ENCODE data around the gene AOPEP. TPM values are rescaled to one million over a fixed set of nuclear protein-coding genes. Genes with fewer than 3 reads are reported as not detected.
A peak's percentile ranks its signal among the peaks of the same experiment; 100 is the strongest.

The AOPEP gene
- polyA plus RNA-seq, 1 of the 3 experiments (the other 2 are of a cell fraction) = 54.6 TPM

DNA sequence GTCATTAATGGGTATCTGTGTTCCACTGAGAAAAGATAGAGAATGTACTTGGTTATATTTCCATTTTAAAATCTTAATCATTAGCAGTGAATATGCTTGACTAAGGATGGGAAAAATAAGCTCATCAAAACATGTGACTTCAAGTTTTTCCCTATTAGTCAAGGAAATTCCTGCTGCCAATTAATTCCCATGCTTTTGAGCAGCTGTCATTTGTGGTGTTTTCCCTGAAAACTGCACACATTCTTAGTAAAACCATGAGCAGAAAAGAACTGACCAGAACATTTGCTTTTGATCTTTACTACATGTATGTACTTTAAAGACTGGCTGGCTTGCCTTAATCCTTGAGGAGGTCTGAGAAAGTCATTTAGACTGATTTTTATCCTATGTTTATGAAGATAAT, 75.2 kb downstream of the AOPEP start (continued):
- TF ChIP-seq RCOR1 (IDR thresholded peaks at IDR 0.05; ENCODE audit: low read length) = no peak

DNA sequence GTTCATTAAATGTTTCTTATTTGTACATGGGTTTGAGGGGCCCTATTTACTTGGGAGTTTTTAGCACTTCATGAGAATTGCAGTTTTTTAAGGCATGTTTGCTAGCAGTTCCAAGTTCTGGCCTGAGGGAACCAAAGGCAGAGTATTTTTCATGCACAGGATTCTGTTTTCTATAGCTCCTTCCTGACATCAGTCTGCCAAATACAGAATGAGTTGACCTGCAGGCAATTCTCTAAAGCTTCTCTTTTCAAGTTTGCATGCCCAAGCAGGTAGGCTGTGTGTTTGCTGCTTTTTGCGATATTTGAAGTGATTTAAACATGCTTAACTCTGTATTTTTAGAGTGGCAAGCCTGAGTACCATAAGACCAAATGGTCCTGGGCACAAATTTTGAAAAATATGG, 75.8 kb downstream of the AOPEP start:
- Histone ChIP-seq H3K27ac (ENCODE audit: low read depth in 2 of 2, low read length in 1 of 2) (peak overlapping the region; percentile 50 to 70; a peak in 3 of 4 replicates), H3K9me3 (no peaks in the 10 kb centered on the region), H3K4me1 (ENCODE audit: control insufficient read depth in 1 of 2, insufficient read depth in 2 of 2, low read depth in 1 of 2, low read length in 1 of 2) (peaks cover 12 to 25% of the 10 kb centered on the region in 2 experiments; a peak in 3 of 4 replicates), H3K9ac (no peak overlapping the region), H3F3A (replicated peaks; ENCODE audit: insufficient read depth) (peaks cover 15% of the 10 kb centered on the region), H3K4me3 (ENCODE audit: low read depth in 2 of 2, low read length in 1 of 2) (no peak overlapping the region), H4K20me1 (ENCODE audit: insufficient read depth) (no peaks in the 10 kb centered on the region), H3K9me2 (no peaks in the 10 kb centered on the region), H3K27me3 (ENCODE audit: insufficient read depth) (no peaks in the 10 kb centered on the region), H3K4me2 (no peak overlapping the region), H3K79me2 (ENCODE audit: insufficient read depth) (no peaks in the 10 kb centered on the region), H2AFZ (ENCODE audit: low read depth) (no peak overlapping the region), H3K36me3 (replicated peaks in 1 of 2; ENCODE audit: control insufficient read depth in 1 of 2, insufficient read depth in 2 of 2, low read length in 1 of 2) (peaks cover 0 to 25% of the 10 kb centered on the region in 2 experiments)
- CTCF ChIA-PET = interaction anchor here (0.6 to 1.3 kb wide), 5 partner anchors 16 to 1430 kb away, joined by 3 to 4 read pairs (median 3); no protein-coding TSS in a partner anchor
- 100% methylated on average over 1 of the region's 1 CpG for WGBS (ENCODE audit: low lambda C conversion rate)
- POLR2A ChIA-PET = no interaction called here
- TF ChIP-seq, protein P1, sequence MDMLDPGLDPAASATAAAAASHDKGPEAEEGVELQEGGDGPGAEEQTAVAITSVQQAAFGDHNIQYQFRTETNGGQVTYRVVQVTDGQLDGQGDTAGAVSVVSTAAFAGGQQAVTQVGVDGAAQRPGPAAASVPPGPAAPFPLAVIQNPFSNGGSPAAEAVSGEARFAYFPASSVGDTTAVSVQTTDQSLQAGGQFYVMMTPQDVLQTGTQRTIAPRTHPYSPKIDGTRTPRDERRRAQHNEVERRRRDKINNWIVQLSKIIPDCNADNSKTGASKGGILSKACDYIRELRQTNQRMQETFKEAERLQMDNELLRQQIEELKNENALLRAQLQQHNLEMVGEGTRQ (IDR thresholded peaks at IDR 0.05; ENCODE audit: borderline replicate concordance, low read depth, low read length) = no peak
- TF ChIP-seq, protein P2, sequence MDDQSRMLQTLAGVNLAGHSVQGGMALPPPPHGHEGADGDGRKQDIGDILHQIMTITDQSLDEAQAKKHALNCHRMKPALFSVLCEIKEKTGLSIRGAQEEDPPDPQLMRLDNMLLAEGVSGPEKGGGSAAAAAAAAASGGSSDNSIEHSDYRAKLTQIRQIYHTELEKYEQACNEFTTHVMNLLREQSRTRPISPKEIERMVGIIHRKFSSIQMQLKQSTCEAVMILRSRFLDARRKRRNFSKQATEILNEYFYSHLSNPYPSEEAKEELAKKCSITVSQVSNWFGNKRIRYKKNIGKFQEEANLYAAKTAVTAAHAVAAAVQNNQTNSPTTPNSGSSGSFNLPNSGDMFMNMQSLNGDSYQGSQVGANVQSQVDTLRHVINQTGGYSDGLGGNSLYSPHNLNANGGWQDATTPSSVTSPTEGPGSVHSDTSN (IDR thresholded peaks at IDR 0.05) = no peak
- no peak for TF ChIP-seq NRF1 (IDR thresholded peaks at IDR 0.05; ENCODE audit: low read depth, low read length)
- TF ChIP-seq GATA2 (CRISPR knock-in tag; IDR thresholded peaks at IDR 0.05) = no peak
- no peak for TF ChIP-seq TCF12 (IDR thresholded peaks at IDR 0.05)
- TF ChIP-seq EZH2phosphoT487 (IDR thresholded peaks at IDR 0.05; ENCODE audit: borderline replicate concordance, low read depth) = no peak
- TF ChIP-seq ELF1 (IDR thresholded peaks at IDR 0.05) = no peak
- TF ChIP-seq SIN3A (IDR thresholded peaks at IDR 0.05; ENCODE audit: borderline replicate concordance, low read depth, low read length) = no peak
- TF ChIP-seq, protein P3, sequence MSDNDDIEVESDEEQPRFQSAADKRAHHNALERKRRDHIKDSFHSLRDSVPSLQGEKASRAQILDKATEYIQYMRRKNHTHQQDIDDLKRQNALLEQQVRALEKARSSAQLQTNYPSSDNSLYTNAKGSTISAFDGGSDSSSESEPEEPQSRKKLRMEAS (IDR thresholded peaks at IDR 0.05; ENCODE audit: low read depth) = no peak
- TF ChIP-seq GABPA (IDR thresholded peaks at IDR 0.05; ENCODE audit: low read depth) = no peak
- no peak for TF ChIP-seq MEF2A (IDR thresholded peaks at IDR 0.05; ENCODE audit: borderline replicate concordance, low read depth)
- no peak for TF ChIP-seq CHD2 (IDR thresholded peaks at IDR 0.05; ENCODE audit: low read length, partially characterized antibody)
- no peak for TF ChIP-seq EP300 (IDR thresholded peaks at IDR 0.05; ENCODE audit: borderline replicate concordance in 1 of 2, low read depth in 1 of 2, low read length in 1 of 2)
- TF ChIP-seq POLR2AphosphoS5 (IDR thresholded peaks at IDR 0.05; ENCODE audit: low read depth, low read length) = no peak
- TF ChIP-seq TEAD4 (IDR thresholded peaks at IDR 0.05; ENCODE audit: borderline replicate concordance, insufficient read depth) = no peak
- TF ChIP-seq RXRA (IDR thresholded peaks at IDR 0.05; ENCODE audit: borderline replicate concordance, low read depth) = no peak
- TF ChIP-seq JUND (IDR thresholded peaks at IDR 0.05) = no peak
- DNase-seq = no peak
